Heart left ventricle (tissue), 13 donors: ENCODE data around the gene TRIM14.

ENCODE experiments used
- POLR2A ChIP-seq, 2 donors: fragments of 450-650 bp; IDR thresholded peaks; one replicate each; pipeline ENCODE4 v1.6.1; 2017; ENCODE audit warnings: antibody characterized with exemption in 2 of 2, mild to moderate bottlenecking in 2 of 2, moderate library complexity in 2 of 2
- TF ChIP-seq, protein P1 (sequence below), 12 donors: fragments of 200-600 bp; sonication (generic) in 4 of 12; IDR thresholded peaks; one replicate each; pipeline versions ENCODE4 v1.5.0 to v1.8.0; 2018 to 2022; ENCODE audit warnings: antibody characterized with exemption in 12 of 12, mild to moderate bottlenecking in 5 of 12
- donor health status: ischemic (EF 13 %, LVEDD 7.1; RV severe dilation, severe dysfunction).
- donor health status: DM: no; HTN: yes; CAD: no.
- donor health status: DM: no; HTN: no; CAD: no.
- donor health status: ischemic (EF 25% LVEDD 6.9; RV normal size, moderate dysfunction).
- donor health status: ischemic (EF 25% LVEDD 5.7; RV mildly dilated, moderate dysfunction).
- donor health status: ischemic (EF 35%, LVEDD 5.7; RV mildly dilated, moderate dysfunction).
- donor health status: nonischemic (EF 11% LVEDD 7.7; RV severe dilation, severe dysfunction).
- donor health status: DM: yes; HTN: yes; CAD: no.
- donor health status: PGD.
- donor health status: ischemic (EF 29% LVEDD 5.4; RV normal size, mild dysfunction).
- donor health status: nonischemic (EF 23%, LVEDD 6.1; RV moderate dilation, normal function).

DNA sequence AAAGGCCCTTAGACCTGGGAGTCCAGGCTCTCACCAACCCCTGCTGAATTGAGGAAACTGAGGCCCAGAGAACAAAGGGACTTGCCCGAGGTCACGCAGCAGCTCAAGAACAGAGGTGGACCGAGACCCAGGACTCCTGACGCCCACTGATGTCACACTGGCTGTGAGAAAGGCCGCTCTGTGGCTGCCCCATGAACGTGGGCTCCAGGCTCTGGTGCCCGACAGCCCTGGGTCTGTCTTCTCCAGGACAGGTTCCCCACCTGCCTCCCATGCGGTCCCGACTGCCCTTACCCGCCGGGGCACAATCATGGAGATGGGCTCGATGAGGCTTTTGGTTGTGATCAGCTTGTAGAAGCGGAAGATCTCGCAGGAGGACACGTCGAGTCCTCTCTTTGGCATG, 9.3 kb upstream of the TRIM14 start:
- TF ChIP-seq, protein P1, sequence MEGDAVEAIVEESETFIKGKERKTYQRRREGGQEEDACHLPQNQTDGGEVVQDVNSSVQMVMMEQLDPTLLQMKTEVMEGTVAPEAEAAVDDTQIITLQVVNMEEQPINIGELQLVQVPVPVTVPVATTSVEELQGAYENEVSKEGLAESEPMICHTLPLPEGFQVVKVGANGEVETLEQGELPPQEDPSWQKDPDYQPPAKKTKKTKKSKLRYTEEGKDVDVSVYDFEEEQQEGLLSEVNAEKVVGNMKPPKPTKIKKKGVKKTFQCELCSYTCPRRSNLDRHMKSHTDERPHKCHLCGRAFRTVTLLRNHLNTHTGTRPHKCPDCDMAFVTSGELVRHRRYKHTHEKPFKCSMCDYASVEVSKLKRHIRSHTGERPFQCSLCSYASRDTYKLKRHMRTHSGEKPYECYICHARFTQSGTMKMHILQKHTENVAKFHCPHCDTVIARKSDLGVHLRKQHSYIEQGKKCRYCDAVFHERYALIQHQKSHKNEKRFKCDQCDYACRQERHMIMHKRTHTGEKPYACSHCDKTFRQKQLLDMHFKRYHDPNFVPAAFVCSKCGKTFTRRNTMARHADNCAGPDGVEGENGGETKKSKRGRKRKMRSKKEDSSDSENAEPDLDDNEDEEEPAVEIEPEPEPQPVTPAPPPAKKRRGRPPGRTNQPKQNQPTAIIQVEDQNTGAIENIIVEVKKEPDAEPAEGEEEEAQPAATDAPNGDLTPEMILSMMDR (IDR thresholded peaks at IDR 0.05), result no peak
- no peak for TF ChIP-seq POLR2A (IDR thresholded peaks at IDR 0.05)
